Effector CD8-positive, alpha-beta T cell (primary cell): ENCODE results near the gene AAMP.
"Not testable (repeated sequence)": the region's sequence is repeated elsewhere in the genome, so short reads cannot be mapped to it uniquely, and the experiment has no call there.

ENCODE experiments used
- DNase-seq: peaks from one replicate; lab custom pipeline; 2025; lab: John Stamatoyannopoulos, UW

Gene AAMP

GRCh38 chr2:218275371-218276072 lies 5.6 kb upstream of the AAMP start:
- DNase-seq = no peak

GRCh38 chr2:218274586-218274985 lies 4.6 kb upstream of the AAMP start:
- DNase-seq = no peak

- DNase-seq = no peak
Measured at GRCh38 chr2:218273908-218274249, 3.9 kb upstream of the AAMP start.

- DNase-seq = not testable (repeated sequence)
Measured at GRCh38 chr2:218273214-218273907, 3.4 kb upstream of the AAMP start.

GRCh38 chr2:218272531-218273212 lies 2.7 kb upstream of the AAMP start:
- DNase-seq = peak; percentile 64

- DNase-seq = no peak
Measured at GRCh38 chr2:218271865-218272530, 2.1 kb upstream of the AAMP start.

- no peak for DNase-seq
Measured at GRCh38 chr2:218271487-218271797, 1.5 kb upstream of the AAMP start.

- no peak for DNase-seq
Measured at GRCh38 chr2:218270721-218271486, 967 bp upstream of the AAMP start.

GRCh38 chr2:218267259-218267658 lies 2.7 kb downstream of the AAMP start:
- no peak for DNase-seq

GRCh38 chr2:218266316-218266979 lies 3.5 kb downstream of the AAMP start:
- no peak for DNase-seq

GRCh38 chr2:218265626-218266025 lies 4.3 kb downstream of the AAMP start:
- DNase-seq = no peak

GRCh38 chr2:218264773-218265561 lies 5.0 kb downstream of the AAMP start:
- no peak for DNase-seq

GRCh38 chr2:218263817-218264641 lies 5.9 kb downstream of the AAMP start:
- no peak for DNase-seq

- no peak for DNase-seq
Measured at GRCh38 chr2:218262631-218263586, 7.0 kb downstream of the AAMP start.

- no peak for DNase-seq
Measured at GRCh38 chr2:218262237-218262600, 7.7 kb downstream of the AAMP start.

- DNase-seq = no peak
Measured at GRCh38 chr2:218261423-218262236, 8.3 kb downstream of the AAMP start.

GRCh38 chr2:218260742-218261422 lies 9.1 kb downstream of the AAMP start, which contains the start of gene GPBAR1:
Gene GPBAR1 (plus strand): TSS chr2:218261015. CDS start chr2:218262725, 1,710 bp downstream.
- no peak for DNase-seq
